G401 (cell line): ENCODE measurements around the gene SP1. TPM values are rescaled to one million over a fixed set of nuclear protein-coding genes. Genes with fewer than 3 reads are reported as not detected.
A peak's percentile ranks its signal among the peaks of the same experiment; 100 is the strongest.
"Not testable (repeated sequence)": the region's sequence is repeated elsewhere in the genome, so short reads cannot be mapped to it uniquely, and the experiment has no call there.

Source experiments
- DNase-seq: peaks from one replicate; pipeline ENCODE4 v3.0.0-alpha.2; 2015; ENCODE audit warnings: low spot score
- in situ Hi-C: cut with HindIII; loops from 2 replicates; pipeline ENCODE4 v1.10.0; 2016; ENCODE audit warnings: low sequenced_read_pairs, mixed read lengths
- total RNA-seq: library from RNA; depleted of rRNA; stranded (reverse); fragments of >200 nt; shearing (Covaris generic); gene quantifications from 2 replicates; pipeline ENCODE4 v1.2.3, GENCODE V29; 2014; rRNA removed

Gene SP1
- total RNA-seq: 26.6 and 40.0 TPM in 2 replicates

DNA sequence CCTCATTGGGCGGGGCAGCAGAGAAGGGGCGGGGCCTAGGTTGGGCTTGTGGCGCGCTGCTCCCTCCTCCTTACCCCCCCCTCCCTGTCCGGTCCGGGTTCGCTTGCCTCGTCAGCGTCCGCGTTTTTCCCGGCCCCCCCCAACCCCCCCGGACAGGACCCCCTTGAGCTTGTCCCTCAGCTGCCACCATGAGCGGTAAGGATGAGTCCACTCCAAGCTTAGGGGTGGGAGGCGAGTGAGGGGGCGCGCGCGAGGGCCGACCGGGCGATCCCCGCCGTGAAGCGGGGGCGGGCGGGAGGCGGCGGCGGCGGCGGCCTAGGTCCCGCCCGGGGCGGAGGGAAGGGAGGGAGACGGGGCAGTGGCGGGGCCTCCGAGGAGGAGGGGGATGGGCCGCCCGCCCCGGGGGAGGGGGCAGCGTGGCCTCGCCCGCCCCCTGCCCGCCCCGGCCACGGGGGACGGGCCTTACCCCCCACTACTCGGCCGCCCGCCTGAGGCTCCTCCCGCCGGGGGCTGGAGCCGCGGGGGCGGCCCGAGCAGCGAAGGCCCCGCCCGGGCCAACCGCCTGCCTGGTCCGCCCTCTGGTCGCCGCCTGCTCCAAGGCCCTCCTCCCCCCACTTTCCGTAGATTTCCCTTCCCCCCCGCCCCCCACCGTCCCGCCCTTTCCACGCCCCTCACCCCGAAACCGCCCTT lies at the start of gene SP1:
Gene SP1, plus strand, starts transcription at position 73 of the 690 bp plus-strand sequence. Its CDS starts 116 bp downstream, at position 189.
- in situ Hi-C loops: no loop called here
- DNase-seq: peak; percentile 76

- DNase-seq: no peak
- in situ Hi-C loops: no loop called here
These were observed 49.3 kb upstream of the SP1 start for GRCh38 chr12:53330671-53331070.

GRCh38 chr12:53332339-53332738 lies 47.6 kb upstream of the SP1 start:
- DNase-seq, in situ Hi-C loops: not testable (repeated sequence)

- in situ Hi-C loops: no loop called here
- no peak for DNase-seq
These were observed 47.2 kb upstream of the SP1 start for GRCh38 chr12:53332744-53333143.

DNA sequence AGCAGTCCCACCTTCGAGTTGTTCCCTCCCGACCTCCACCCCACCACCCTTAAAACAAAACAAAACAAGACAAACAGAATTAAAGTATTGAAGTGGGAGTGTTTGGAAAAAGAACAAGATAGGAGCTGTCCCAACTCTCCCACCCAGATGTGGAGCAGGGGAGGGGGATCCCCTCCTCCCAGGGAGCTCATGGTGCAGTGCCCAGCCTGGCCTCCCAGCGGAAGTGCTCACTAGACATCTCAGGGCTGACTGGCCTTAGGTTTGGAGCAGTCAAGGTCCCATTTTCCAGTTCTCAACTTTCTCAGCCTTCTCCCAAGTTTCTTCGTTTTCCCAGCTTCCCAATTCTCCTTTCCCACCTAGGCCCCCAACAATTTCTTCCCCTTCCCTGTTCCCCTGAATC lies 46.7 kb upstream of the SP1 start:
- in situ Hi-C loops: no loop called here
- no peak for DNase-seq

DNA sequence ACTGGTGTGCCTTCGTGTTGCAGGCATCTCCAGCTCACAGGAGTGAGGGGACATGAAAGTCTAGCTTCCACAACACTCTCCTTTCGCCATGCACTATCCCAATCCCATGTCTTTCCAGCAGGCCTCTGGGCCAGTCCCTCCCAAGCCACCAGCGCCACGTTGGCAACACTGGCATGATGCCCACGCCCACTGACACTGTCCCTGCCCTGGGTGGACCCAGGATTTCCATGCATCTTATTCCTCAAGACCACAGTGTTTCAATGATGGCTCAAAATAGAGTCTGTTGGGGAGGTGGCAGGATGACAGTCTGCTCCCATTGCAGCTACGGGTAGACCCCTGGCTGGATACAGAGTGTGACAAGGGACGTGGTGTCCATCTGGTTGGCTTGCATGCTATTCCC lies 46.1 kb upstream of the SP1 start:
- in situ Hi-C loops: no loop called here
- no peak for DNase-seq

DNA sequence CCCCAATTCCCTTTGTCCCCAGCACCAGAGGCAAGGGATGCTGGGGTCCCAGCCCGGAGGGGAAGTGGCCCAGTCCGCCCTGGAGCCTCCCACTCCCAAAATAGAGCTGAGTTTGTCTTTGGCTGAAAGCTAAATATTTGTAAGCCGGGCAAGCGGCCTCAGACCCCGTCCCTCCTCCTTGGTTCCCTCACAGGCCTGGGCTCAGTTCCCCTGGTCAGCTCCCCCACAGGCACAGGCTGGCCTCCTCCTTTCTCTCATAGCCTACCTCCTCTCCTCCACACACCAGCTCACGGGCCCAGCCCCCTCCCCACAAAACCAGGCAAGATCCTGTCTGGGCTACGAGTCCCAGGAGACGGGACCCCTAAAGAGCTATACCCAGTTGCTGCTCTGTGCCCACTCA lies 45.2 kb upstream of the SP1 start:
- in situ Hi-C loops: no loop called here
- no peak for DNase-seq

DNA sequence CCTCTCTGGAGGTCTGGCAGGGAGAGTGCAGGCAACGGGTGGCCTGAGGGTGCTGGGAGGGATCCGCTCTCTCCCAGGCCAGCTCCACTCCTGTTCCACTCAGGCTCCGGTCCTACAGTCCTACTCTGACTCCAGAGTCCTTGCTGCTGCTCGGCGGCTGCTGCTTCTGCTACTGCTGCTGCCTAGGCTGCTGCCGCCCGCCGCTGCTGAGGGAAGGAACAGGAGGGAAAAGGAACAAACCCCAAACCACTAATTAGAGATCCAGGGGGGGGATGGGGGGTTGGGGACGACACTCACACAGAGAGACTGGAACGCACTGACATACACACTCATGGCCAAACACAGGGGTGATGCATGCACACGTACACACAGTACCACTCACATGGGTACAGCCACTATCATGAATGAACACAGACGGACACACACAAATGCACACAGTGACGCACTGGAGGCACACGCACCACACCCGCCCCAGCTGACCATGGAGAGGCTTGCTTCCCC lies 43.7 kb upstream of the SP1 start, which contains the start of gene SP7:
Gene SP7, minus strand, starts transcription at position 174 of the 501 bp plus-strand sequence. CDS start 708 bp downstream, outside the sequence.
- DNase-seq: no peak

DNA sequence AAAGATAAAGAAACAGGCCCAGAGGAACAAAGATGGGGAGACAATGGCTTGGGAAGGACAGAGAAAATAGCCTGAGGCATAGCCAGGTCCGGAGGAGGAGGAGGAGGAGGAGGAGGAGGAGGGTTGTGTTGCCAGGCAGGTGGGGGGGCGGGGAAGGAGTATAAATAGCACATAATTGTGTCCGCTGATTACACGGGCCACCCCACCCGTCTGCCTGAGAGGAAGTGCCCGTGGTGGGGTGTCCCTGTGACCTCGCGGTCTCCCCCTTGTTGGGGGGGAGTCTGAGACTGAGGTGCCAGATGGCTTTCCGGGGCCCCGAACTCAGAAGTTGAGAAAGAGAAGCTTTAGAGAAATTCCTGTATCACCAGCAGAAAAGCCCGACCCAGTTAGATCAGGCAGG lies 42.0 kb upstream of the SP1 start:
- no peak for DNase-seq
- in situ Hi-C loops: no loop called here

More for the DNA sequence above, 43.7 kb upstream of the SP1 start, which contains the start of gene SP7:
- in situ Hi-C loops: no loop called here

- in situ Hi-C loops: no loop called here
- DNase-seq: no peak
These were observed 41.1 kb upstream of the SP1 start for GRCh38 chr12:53338916-53339315.

DNA sequence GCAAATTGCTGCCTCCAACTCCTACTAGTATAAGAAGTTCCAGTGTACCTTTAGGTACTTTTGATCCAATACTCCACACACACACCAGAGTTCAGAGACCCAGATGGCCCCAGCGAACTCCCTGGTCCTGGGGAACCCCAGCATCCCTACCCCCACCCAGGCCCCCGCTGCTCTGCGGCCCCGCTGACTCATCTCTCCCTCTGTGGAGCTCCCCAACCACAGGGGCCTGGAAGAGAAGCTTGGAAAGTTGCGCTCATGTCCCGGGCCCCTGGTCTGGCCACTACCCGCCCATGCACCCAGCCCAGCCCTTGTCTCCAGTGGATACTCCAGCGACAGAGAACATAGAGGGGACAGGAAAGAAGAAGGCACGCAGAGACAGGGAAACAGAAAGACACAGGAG lies 39.6 kb upstream of the SP1 start:
- in situ Hi-C loops: loop anchor here (5.0 kb wide), 1 partner anchor 172 kb away; no protein-coding TSS in a partner anchor
- DNase-seq: no peak

DNA sequence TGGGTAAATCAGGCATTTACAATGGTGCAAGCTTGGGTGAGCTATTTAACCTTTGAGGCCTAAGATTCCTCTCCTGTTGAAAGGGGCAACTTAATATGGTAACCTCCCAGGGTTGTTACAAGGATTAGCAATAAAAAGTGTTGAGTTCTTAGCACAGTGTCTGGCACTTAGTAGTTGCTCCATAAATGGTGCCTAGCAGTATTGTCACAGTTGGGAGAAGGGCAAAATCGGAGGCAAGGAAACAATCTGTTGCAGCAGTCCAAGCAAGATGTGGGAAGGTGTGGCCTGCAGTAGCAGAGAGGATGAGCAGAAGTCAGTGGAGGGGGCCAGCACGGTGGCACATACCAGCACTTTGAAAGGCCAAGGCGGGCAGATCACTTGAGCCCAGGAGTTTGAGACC lies 36.5 kb upstream of the SP1 start:
- no peak for DNase-seq
- in situ Hi-C loops: loop anchor here (5.0 kb wide), 1 partner anchor 169 kb away; no protein-coding TSS in a partner anchor

DNA sequence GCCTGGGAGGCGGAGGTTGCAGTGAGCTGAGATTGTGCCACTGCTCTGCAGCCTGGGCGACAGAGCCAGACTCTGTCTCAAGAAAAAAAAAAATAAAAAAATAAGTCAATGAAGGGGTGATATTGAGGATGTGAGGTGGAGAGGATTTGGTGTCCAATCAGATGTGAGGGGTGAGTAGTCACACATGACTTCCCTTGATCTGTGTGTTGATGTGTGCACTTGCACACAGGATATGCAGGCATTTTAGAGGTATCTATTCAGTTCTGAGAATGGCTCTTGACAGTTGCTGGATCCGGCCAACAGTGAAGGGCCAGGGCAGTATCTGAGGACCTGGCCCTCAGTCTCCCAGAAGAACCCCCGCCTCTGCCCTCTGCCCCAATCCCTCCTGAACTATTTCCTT lies 36.0 kb upstream of the SP1 start:
- no peak for DNase-seq
- in situ Hi-C loops: loop anchor here (5.0 kb wide), 1 partner anchor 168 kb away; no protein-coding TSS in a partner anchor

GRCh38 chr12:53344487-53344823 lies 35.5 kb upstream of the SP1 start:
- no peak for DNase-seq
- in situ Hi-C loops: loop anchor here (5.0 kb wide), 1 partner anchor 168 kb away; no protein-coding TSS in a partner anchor

DNA sequence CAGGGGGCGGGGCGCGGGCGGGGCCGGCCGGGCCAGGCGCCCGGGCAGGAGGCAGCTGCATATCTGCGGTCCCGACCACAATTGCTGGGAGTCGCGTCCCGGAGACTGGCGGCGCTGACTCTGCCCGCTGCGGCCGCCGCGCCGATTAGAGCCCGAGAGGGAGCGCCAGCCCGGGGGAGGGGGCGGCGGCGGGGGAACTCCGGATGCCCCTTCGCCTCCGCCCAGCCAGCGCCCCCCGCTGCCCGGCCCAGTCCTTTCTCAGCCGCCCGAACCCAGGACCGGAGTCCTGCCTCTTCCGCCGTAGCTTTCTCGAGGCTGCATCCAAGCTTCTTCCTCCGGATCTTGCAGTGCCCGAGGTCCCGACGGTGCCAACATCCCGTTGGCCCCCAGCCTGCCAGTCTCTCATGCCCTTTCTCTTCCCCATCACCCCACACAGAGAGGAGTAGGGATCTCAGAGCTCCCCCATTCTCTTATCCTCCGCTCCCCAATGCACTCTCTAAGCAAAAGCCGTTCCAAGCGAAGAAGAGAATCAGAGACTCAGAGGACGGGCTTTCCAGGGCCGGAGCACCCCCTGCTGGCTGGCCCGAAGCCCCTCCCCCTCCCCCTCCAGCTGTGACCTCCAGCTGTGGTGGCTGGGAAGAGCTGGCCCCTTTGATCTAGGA lies 35.0 kb upstream of the SP1 start:
- in situ Hi-C loops: loop anchor here (5.0 kb wide), 1 partner anchor 167 kb away; no protein-coding TSS in a partner anchor
- DNase-seq: peak; percentile 44

DNA sequence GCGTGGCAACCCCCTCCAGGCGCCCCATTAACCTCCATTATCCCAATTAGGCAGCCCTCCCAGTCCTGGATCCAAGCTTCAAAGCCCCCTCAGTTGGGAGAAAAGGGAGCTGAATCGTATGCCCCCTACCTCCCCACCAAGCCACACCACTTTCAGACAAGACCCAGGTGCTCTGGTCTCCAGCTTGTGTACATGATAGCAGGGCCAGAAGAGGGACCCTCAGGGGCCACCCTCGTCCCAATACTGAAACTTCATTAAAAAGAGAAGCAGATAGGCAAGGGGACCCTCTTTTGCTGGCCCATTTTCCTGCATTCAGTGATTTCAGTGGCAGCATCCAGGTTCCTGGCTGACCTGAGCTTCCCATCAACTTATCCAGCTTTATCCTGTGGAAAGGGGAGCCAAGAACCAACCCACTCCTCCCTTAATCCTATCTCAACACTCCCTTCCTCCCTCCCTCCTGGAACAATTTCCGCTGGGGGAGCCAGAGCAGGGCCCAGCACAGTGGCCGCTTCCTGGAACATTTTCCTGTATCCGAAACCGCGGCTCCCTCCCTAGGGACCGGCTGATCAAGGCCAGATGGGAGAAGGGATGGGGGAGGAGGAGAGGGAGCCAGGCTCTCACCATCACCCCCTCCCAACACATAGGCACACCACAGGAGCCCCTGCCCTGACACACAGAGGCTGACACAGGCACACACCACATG lies 34.3 kb upstream of the SP1 start:
- no peak for DNase-seq
- in situ Hi-C loops: no loop called here

DNA sequence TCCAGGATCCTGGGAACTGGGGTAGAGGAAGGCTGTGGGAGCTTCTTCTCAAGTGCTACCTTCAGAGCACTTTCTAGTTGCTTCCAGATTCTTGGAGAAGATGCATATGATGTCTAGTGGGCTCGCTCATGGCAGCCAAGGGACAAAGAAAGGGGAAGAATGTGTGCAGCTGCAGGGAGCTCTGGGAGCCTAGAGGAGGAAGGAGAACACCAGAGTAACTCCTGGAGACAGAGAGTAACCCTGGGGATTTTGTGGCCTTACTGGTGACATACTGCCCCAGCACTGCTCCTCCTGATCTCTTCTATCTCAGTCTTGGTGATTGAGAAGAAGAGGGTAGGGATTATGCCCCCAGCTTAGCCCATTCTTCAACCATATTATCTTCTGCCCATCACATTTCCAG lies 33.5 kb upstream of the SP1 start:
- in situ Hi-C loops: no loop called here
- no peak for DNase-seq

DNA sequence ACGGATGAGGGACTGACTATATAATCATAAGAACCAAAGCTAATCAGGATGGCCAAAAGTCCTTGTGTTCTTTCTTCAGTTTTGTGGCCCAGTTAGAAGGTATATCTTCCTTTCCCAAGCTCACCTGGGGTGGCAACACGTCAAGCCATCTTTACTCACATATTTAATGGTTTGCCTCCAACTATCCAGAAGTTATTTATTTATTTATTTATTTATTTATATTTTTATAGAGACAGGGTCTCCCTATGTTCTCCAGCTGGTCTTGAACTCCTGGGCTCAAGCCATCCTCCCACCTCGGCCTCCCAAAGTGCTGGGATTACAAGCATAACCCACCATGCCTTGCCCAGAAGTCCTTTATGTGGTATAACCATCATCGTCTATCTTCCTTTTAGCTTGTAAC lies 32.1 kb upstream of the SP1 start:
- in situ Hi-C loops: no loop called here
- DNase-seq: no peak

DNA sequence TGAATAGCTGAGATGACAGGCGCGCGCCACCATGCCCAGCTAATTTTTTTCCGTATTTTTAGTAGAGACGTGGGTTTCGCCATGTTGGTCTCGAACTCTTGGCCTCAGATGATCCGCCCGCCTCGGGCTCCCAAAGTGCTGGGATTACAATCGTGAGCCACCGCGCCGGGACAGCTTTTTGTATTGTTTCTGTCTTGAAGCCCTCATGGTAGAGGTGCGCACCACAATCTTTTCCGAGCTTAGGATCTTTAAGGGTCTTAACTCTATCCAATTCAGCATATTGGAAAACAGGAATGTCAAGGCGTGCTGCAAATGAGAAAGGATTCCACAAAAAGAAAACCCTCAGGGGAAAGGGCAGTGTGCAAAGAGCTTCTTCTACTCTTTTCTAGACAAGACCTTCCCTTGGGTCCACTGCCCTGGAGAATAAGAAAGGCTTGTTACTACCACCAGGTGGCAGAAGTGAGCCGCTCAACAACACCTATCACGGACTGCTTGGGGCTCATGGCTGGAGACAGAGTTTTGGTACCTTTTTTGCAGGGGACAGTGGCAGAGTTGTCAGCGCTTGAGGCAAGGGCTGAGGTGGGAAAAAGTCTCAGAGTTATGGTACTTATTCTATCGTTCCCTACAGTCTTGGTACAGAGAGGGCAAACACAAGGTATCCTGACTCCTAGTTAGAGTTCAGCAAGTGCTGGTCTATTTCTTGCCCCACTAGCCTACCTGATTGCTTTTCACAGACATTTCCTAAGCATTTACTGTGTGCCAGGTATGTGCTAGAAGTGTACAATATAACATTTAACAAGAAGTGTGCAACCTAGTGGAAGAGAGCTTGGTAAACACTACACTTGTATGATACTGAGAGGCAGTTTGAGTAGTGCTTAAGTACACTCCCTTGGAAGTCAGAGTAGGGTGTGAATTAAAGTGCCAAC lies 27.4 kb upstream of the SP1 start:
- DNase-seq: peak; percentile 93
- in situ Hi-C loops: no loop called here
